ENCODE results near the gene UNC13D. TPM values are rescaled to one million over a fixed set of nuclear protein-coding genes. Genes with fewer than 3 reads are reported as not detected.
A peak's percentile ranks its signal among the peaks of the same experiment; 100 is the strongest.

UNC13D gene
- total RNA-seq, 2 experiments from 2014 or later: 161 to 182 TPM

- Mint-ChIP-seq H3K27me3 (no peaks in the 10 kb centered on the region), H3K27ac (no peak overlapping the region), H3K4me1 (peaks cover 21% of the 10 kb centered on the region), H3K36me3 (ENCODE audit: low read depth) (peaks cover 12% of the 10 kb centered on the region), H3K4me3 (no peak overlapping the region), H3K9me3 (no peaks in the 10 kb centered on the region)
- POLR2A ChIA-PET: no interaction called here
- no peak for DNase-seq
- CTCF ChIA-PET: interaction anchor here (2.2 kb wide), 1 partner anchor 10 kb away, joined by 7 read pairs; no protein-coding TSS in a partner anchor
Measured at GRCh38 chr17:75820094-75821080, 23.8 kb downstream of the UNC13D start.

- Mint-ChIP-seq H3K9me3 (no peaks in the 10 kb centered on the region), H3K36me3 (ENCODE audit: low read depth) (peaks cover 12% of the 10 kb centered on the region), H3K27me3 (no peaks in the 10 kb centered on the region), H3K4me3 (no peak overlapping the region), H3K27ac (peak overlapping the region; percentile 57), H3K4me1 (peaks cover 21% of the 10 kb centered on the region)
- CTCF ChIA-PET: no interaction called here
- no peak for DNase-seq
- POLR2A ChIA-PET: no interaction called here
Measured at GRCh38 chr17:75819678-75820077, 24.5 kb downstream of the UNC13D start.

GRCh38 chr17:75819116-75819515, 25.1 kb downstream of the UNC13D start:
- peaks cover 21% of the 10 kb centered on the region for H3K4me1 Mint-ChIP-seq
- CTCF ChIA-PET: interaction anchor here (0.8 to 1.5 kb wide), 2 partner anchors 16 to 24 kb away, joined by 3 read pairs; no protein-coding TSS in a partner anchor
- peaks cover 12% of the 10 kb centered on the region for H3K36me3 Mint-ChIP-seq (ENCODE audit: low read depth)
- no peaks in the 10 kb centered on the region for H3K27me3 Mint-ChIP-seq
- no peak overlapping the region for H3K27ac Mint-ChIP-seq
- DNase-seq: no peak
- H3K4me3 Mint-ChIP-seq: no peak overlapping the region
- POLR2A ChIA-PET: interaction anchor here (1.1 kb wide), 1 partner anchor 42 kb away, joined by 4 read pairs; no protein-coding TSS in a partner anchor
- no peaks in the 10 kb centered on the region for H3K9me3 Mint-ChIP-seq

GRCh38 chr17:75818326-75818885, 25.8 kb downstream of the UNC13D start:
- ChIA-PET POLR2A (interaction anchor here (1.1 kb wide), 1 partner anchor 42 kb away, joined by 4 read pairs; no protein-coding TSS in a partner anchor), CTCF (interaction anchor here (0.8 to 1.5 kb wide), 2 partner anchors 17 to 25 kb away, joined by 3 read pairs; no protein-coding TSS in a partner anchor)
- DNase-seq: no peak
- Mint-ChIP-seq H3K36me3 (ENCODE audit: low read depth) (peaks cover 12% of the 10 kb centered on the region), H3K27ac (no peak overlapping the region), H3K4me1 (peaks cover 21% of the 10 kb centered on the region), H3K9me3 (no peaks in the 10 kb centered on the region), H3K27me3 (no peaks in the 10 kb centered on the region), H3K4me3 (no peak overlapping the region)

- no peak overlapping the region for H3K4me3 Mint-ChIP-seq
- H3K4me1 Mint-ChIP-seq: peaks cover 21% of the 10 kb centered on the region
- POLR2A ChIA-PET: no interaction called here
- peak overlapping the region; percentile 42 for H3K27ac Mint-ChIP-seq
- no peak for DNase-seq
- no peaks in the 10 kb centered on the region for H3K27me3 Mint-ChIP-seq
- H3K36me3 Mint-ChIP-seq (ENCODE audit: low read depth): peaks cover 16% of the 10 kb centered on the region
- CTCF ChIA-PET: interaction anchor here (1.0 to 1.5 kb wide), 3 partner anchors 11 to 31 kb away, joined by 3 read pairs; no protein-coding TSS in a partner anchor
- H3K9me3 Mint-ChIP-seq: no peaks in the 10 kb centered on the region
Measured at GRCh38 chr17:75817571-75817970, 26.6 kb downstream of the UNC13D start.

- Mint-ChIP-seq H3K4me1 (peaks cover 13% of the 10 kb centered on the region), H3K9me3 (no peaks in the 10 kb centered on the region), H3K4me3 (no peak overlapping the region), H3K27me3 (no peaks in the 10 kb centered on the region), H3K27ac (no peak overlapping the region), H3K36me3 (ENCODE audit: low read depth) (peaks cover 18% of the 10 kb centered on the region)
- ChIA-PET CTCF (interaction anchor here (1.4 to 2.0 kb wide), 2 partner anchors 10 to 31 kb away, joined by 3 to 9 read pairs; no protein-coding TSS in a partner anchor), POLR2A (no interaction called here)
- DNase-seq: no peak
Measured at GRCh38 chr17:75816693-75817092, 27.5 kb downstream of the UNC13D start.

- CTCF ChIA-PET: interaction anchor here (1.0 to 2.0 kb wide), 5 partner anchors 9 to 32 kb away, joined by 3 to 9 read pairs (median 4); no protein-coding TSS in a partner anchor
- Mint-ChIP-seq H3K4me3 (no peak overlapping the region), H3K9me3 (no peaks in the 10 kb centered on the region), H3K36me3 (ENCODE audit: low read depth) (peaks cover 12% of the 10 kb centered on the region), H3K27me3 (no peaks in the 10 kb centered on the region), H3K27ac (no peak overlapping the region), H3K4me1 (peaks cover 6% of the 10 kb centered on the region)
- POLR2A ChIA-PET: no interaction called here
- no peak for DNase-seq
Measured at GRCh38 chr17:75815399-75815798, 28.8 kb downstream of the UNC13D start.

GRCh38 chr17:75814900-75815373, 29.3 kb downstream of the UNC13D start:
- peaks cover 12% of the 10 kb centered on the region for H3K36me3 Mint-ChIP-seq (ENCODE audit: low read depth)
- peaks cover 6% of the 10 kb centered on the region for H3K4me1 Mint-ChIP-seq
- H3K4me3 Mint-ChIP-seq: no peak overlapping the region
- H3K27ac Mint-ChIP-seq: no peak overlapping the region
- no peak for DNase-seq
- H3K27me3 Mint-ChIP-seq: no peaks in the 10 kb centered on the region
- CTCF ChIA-PET: interaction anchor here (1.0 to 2.0 kb wide), 4 partner anchors 9 to 32 kb away, joined by 3 to 9 read pairs (median 5); no protein-coding TSS in a partner anchor
- H3K9me3 Mint-ChIP-seq: no peaks in the 10 kb centered on the region
- POLR2A ChIA-PET: no interaction called here

GRCh38 chr17:75814021-75814395, 30.2 kb downstream of the UNC13D start:
- Mint-ChIP-seq H3K9me3 (no peaks in the 10 kb centered on the region), H3K27ac (no peak overlapping the region), H3K4me1 (peaks cover 1% of the 10 kb centered on the region), H3K4me3 (no peak overlapping the region), H3K36me3 (ENCODE audit: low read depth) (peaks cover 6% of the 10 kb centered on the region), H3K27me3 (no peaks in the 10 kb centered on the region)
- DNase-seq: no peak
- ChIA-PET CTCF (interaction anchor here (1.1 to 1.9 kb wide), 3 partner anchors 12 to 17 kb away, joined by 4 to 6 read pairs (median 6); no protein-coding TSS in a partner anchor), POLR2A (no interaction called here)

GRCh38 chr17:75813081-75814020, 30.9 kb downstream of the UNC13D start:
- H3K9me3 Mint-ChIP-seq: no peaks in the 10 kb centered on the region
- POLR2A ChIA-PET: no interaction called here
- no peaks in the 10 kb centered on the region for H3K27me3 Mint-ChIP-seq
- DNase-seq: no peak
- H3K4me1 Mint-ChIP-seq: no peaks in the 10 kb centered on the region
- CTCF ChIA-PET: interaction anchor here (1.0 to 1.7 kb wide), 3 partner anchors 14 to 17 kb away, joined by 3 to 6 read pairs (median 4); no protein-coding TSS in a partner anchor
- no peak overlapping the region for H3K27ac Mint-ChIP-seq
- peaks cover 5% of the 10 kb centered on the region for H3K36me3 Mint-ChIP-seq (ENCODE audit: low read depth)
- no peak overlapping the region for H3K4me3 Mint-ChIP-seq

GRCh38 chr17:75812096-75813013, 31.8 kb downstream of the UNC13D start:
- Mint-ChIP-seq H3K4me3 (no peak overlapping the region), H3K27ac (peak overlapping the region; percentile 50), H3K4me1 (no peaks in the 10 kb centered on the region), H3K27me3 (no peaks in the 10 kb centered on the region), H3K36me3 (ENCODE audit: low read depth) (peaks cover 5% of the 10 kb centered on the region), H3K9me3 (no peaks in the 10 kb centered on the region)
- ChIA-PET CTCF (interaction anchor here (1.0 to 1.7 kb wide), 2 partner anchors 13 to 18 kb away, joined by 3 to 6 read pairs; no protein-coding TSS in a partner anchor), POLR2A (no interaction called here)
- DNase-seq: no peak

Measured in activated CD4-positive, alpha-beta T cell treated with anti-CD3 and anti-CD28 coated beads, Interleukin-2, amount 10 ng/mL, durations not matched to agents 7 days and 5 days (primary cell).